HepG2 (cell line): ENCODE measurements around the gene MEX3D. TPM values are rescaled to one million over a fixed set of nuclear protein-coding genes. Genes with fewer than 3 reads are reported as not detected.

Experiments
- ARHGAP35 ChIP-seq: sonication (generic); formaldehyde crosslinking; IDR thresholded peaks from 2 replicates; pipeline ENCODE4 v1.9.0; 2022; ENCODE audit warnings: mild to moderate bottlenecking, inconsistent platforms, moderate library complexity, missing genetic modification reagents, borderline replicate concordance
- ARID2 ChIP-seq: sonication (generic); formaldehyde crosslinking; IDR thresholded peaks from 2 replicates; pipeline ENCODE4 v1.8.1; 2022; ENCODE audit warnings: mild to moderate bottlenecking, missing genetic modification reagents, borderline replicate concordance
- CCAR2 ChIP-seq: fragments of 200-400 bp; formaldehyde crosslinking; optimal IDR thresholded peaks from 2 replicates; pipeline ENCODE3; 2018; ENCODE audit warnings: low read depth, mild to moderate bottlenecking, low read length, moderate library complexity
- DNMT3B ChIP-seq: conservative IDR thresholded peaks from 2 replicates; pipeline ENCODE4 v1.6.1; 2016; ENCODE audit warnings: missing biosample characterization, control low read depth
- ELF4 ChIP-seq: sonication (generic); formaldehyde crosslinking; IDR thresholded peaks from 2 replicates; pipeline ENCODE4 v1.5.0; 2020; ENCODE audit warnings: missing genetic modification reagents, mild to moderate bottlenecking, moderate library complexity, borderline replicate concordance
- FLYWCH1 ChIP-seq: sonication (generic); formaldehyde crosslinking; IDR thresholded peaks from 2 replicates; pipeline ENCODE4 v1.8.1; 2023; ENCODE audit warnings: mild to moderate bottlenecking, missing genetic modification reagents
- ISL2 ChIP-seq: sonication (generic); formaldehyde crosslinking; IDR thresholded peaks from 2 replicates; pipeline ENCODE4 v1.5.0; 2020; ENCODE audit warnings: missing genetic modification reagents
- MAF1 ChIP-seq: sonication (generic); formaldehyde crosslinking; IDR thresholded peaks from 2 replicates; pipeline ENCODE4 v1.5.0; 2020; ENCODE audit warnings: missing genetic modification reagents, borderline replicate concordance
- NFYB ChIP-seq: sonication (generic); formaldehyde crosslinking; IDR thresholded peaks from 2 replicates; pipeline ENCODE4 v1.4.0; 2020; ENCODE audit warnings: missing genetic modification reagents
- PRDM10 ChIP-seq: sonication (generic); formaldehyde crosslinking; IDR thresholded peaks from 2 replicates; pipeline ENCODE4 v1.4.0; 2020; ENCODE audit warnings: low read depth, missing genetic modification reagents
- SAP130 ChIP-seq: IDR thresholded peaks from 2 replicates; pipeline ENCODE4 v1.6.1; 2016; ENCODE audit warnings: low read depth
- SNAPC2 ChIP-seq: sonication (generic); formaldehyde crosslinking; IDR thresholded peaks from 2 replicates; pipeline ENCODE4 v1.8.1; 2022; ENCODE audit warnings: mild to moderate bottlenecking, missing genetic modification reagents
- SOX6 ChIP-seq, 2 experiments: fragments of 450-650 bp in 1 of 2; sonication (generic) in 1 of 2; formaldehyde crosslinking in 1 of 2; IDR thresholded peaks; 2 replicates each; pipeline versions ENCODE4 v1.4.0 to v1.6.1; 2017 to 2020; ENCODE audit warnings: antibody characterized with exemption in 1 of 2, mild to moderate bottlenecking in 1 of 2, missing genetic modification reagents in 1 of 2
- ZNF12 ChIP-seq: sonication (generic); formaldehyde crosslinking; IDR thresholded peaks from 2 replicates; pipeline ENCODE4 v1.5.0; 2020; ENCODE audit warnings: missing genetic modification reagents
- ZNF234 ChIP-seq: sonication (generic); formaldehyde crosslinking; conservative IDR thresholded peaks from 2 replicates; pipeline ENCODE4 v1.5.1; 2020; ENCODE audit warnings: mild to moderate bottlenecking, missing genetic modification reagents
- ZNF547 ChIP-seq: sonication (generic); formaldehyde crosslinking; IDR thresholded peaks from 2 replicates; pipeline ENCODE4 v1.5.1; 2020; ENCODE audit warnings: mild to moderate bottlenecking, missing genetic modification reagents
- ZNF75D ChIP-seq: sonication (generic); formaldehyde crosslinking; IDR thresholded peaks from 2 replicates; pipeline ENCODE4 v1.8.1; 2023; ENCODE audit warnings: missing genetic modification reagents, mild to moderate bottlenecking, borderline replicate concordance
- ZSCAN20 ChIP-seq: sonication (generic); formaldehyde crosslinking; IDR thresholded peaks from 2 replicates; pipeline ENCODE4 v1.4.0; 2020; ENCODE audit warnings: missing genetic modification reagents, mild to moderate bottlenecking, borderline replicate concordance
- polyA plus RNA-seq, 8 experiments: library from polyadenylated mRNA; depleted of rRNA in 3 of 8; stranded (reverse) in 7 of 8; unstranded in 1 of 8; fragments of >200 nt; fragmentation: Illumina TruSeq in 4 of 8; extraction: Trizol in 4 of 8; gene quantifications; 2 replicates each; pipeline versions ENCODE4 v1.2.1 to v1.2.3, GENCODE V29; 2011 to 2016; ENCODE audit warnings: low read depth in 4 of 8, missing spikeins in 1 of 8, mixed read lengths in 1 of 8; ENCODE audit not compliant: insufficient read depth in 1 of 8
- total RNA-seq, 5 experiments: library from RNA; depleted of rRNA; stranded (reverse); fragments of >200 nt; fragmentation: Illumina TruSeq; extraction: Trizol; gene quantifications; 2 replicates each; pipeline ENCODE4 v1.2.3, GENCODE V29; 2016; ENCODE audit warnings: low read depth in 1 of 5
- TF ChIP-seq, protein P1 (sequence below): sonication (generic); formaldehyde crosslinking; IDR thresholded peaks from 2 replicates; pipeline ENCODE4 v1.4.0; 2020; ENCODE audit warnings: missing genetic modification reagents
- TF ChIP-seq, protein P2 (sequence below): sonication (generic); formaldehyde crosslinking; IDR thresholded peaks from 2 replicates; pipeline ENCODE4 v1.4.0; 2020; ENCODE audit warnings: mild to moderate bottlenecking, missing genetic modification reagents
- TF ChIP-seq, protein P3 (sequence below): sonication (generic); formaldehyde crosslinking; IDR thresholded peaks from 2 replicates; pipeline ENCODE4 v1.4.0; 2020; ENCODE audit warnings: missing genetic modification reagents, mild to moderate bottlenecking, borderline replicate concordance

MEX3D gene
- total and polyA plus RNA-seq, 2 of the 13 experiments (the other 11 are each of a cell fraction or from before 2014, with no cell fraction given), result 3.6 to 17.1 TPM

DNA sequence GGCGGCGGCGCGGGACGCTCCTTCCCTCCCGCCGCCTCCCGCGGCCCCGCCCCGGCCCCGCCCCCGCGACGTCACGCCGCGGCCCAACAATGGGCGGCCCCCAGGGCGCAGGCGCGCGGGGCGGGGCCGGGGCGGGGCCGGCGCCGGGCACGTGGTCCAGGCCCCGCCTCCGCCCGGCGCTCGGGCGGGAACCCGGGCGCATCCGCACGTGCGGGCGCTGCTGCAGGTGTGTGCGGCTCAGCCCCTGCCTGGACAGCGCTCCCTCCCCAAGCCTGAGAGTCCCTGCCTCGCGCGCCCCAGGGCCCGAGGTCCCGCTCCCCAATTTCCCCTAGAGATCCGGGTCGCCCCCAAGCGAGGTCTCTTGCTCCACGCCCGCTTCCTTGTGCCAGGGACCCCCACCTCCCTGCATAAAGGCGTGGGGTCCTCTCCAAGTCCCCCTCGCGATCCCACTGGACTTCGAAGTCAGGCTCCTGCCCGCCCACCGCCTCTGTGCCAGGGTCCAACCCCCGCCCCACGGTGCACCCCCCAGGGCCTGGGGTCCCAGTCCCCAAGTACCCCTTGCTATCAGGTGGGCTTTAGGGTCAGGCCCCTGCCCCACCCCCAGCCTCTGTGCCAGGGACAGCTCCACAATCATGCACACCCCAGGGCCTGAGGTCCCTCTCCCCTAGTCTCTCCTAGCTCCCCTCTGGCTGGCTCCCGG, at the start of gene MEX3D (continued):
- peak; percentile 85; the same call in 1 of the 2 replicates for TF ChIP-seq ZSCAN20 (CRISPR knock-in tag)
- no peak for TF ChIP-seq PRDM10 (CRISPR knock-in tag)
- no peak for TF ChIP-seq ARHGAP35
- TF ChIP-seq ZNF234 (CRISPR knock-in tag), result no peak
- TF ChIP-seq NFYB (CRISPR knock-in tag), result no peak
- TF ChIP-seq, protein P1, sequence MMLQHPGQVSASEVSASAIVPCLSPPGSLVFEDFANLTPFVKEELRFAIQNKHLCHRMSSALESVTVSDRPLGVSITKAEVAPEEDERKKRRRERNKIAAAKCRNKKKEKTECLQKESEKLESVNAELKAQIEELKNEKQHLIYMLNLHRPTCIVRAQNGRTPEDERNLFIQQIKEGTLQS (CRISPR knock-in tag), result peak; percentile 60; the same call in 1 of the 2 replicates
- no peak for TF ChIP-seq SOX6 (IDR thresholded peaks at IDR 0.05)
- no peak for TF ChIP-seq SOX6 (CRISPR knock-in tag; IDR thresholded peaks at IDR 0.05)
- TF ChIP-seq SAP130, result peak; percentile 41
- TF ChIP-seq ARID2 (CRISPR knock-in tag), result no peak
- TF ChIP-seq SNAPC2 (CRISPR knock-in tag), result no peak
- TF ChIP-seq ZNF547 (CRISPR knock-in tag), result peak; percentile 81
- no peak for TF ChIP-seq DNMT3B (CRISPR knock-in tag)
- peak; percentile 59; the same call in 1 of the 2 replicates for TF ChIP-seq FLYWCH1 (CRISPR knock-in tag)
- TF ChIP-seq ZNF12 (CRISPR knock-in tag), result peak; percentile 52; the same call in 1 of the 2 replicates
- TF ChIP-seq CCAR2, result no peak
- no peak for TF ChIP-seq ELF4
- TF ChIP-seq, protein P2, sequence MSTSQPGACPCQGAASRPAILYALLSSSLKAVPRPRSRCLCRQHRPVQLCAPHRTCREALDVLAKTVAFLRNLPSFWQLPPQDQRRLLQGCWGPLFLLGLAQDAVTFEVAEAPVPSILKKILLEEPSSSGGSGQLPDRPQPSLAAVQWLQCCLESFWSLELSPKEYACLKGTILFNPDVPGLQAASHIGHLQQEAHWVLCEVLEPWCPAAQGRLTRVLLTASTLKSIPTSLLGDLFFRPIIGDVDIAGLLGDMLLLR (CRISPR knock-in tag), result peak; percentile 85
- TF ChIP-seq, protein P3, sequence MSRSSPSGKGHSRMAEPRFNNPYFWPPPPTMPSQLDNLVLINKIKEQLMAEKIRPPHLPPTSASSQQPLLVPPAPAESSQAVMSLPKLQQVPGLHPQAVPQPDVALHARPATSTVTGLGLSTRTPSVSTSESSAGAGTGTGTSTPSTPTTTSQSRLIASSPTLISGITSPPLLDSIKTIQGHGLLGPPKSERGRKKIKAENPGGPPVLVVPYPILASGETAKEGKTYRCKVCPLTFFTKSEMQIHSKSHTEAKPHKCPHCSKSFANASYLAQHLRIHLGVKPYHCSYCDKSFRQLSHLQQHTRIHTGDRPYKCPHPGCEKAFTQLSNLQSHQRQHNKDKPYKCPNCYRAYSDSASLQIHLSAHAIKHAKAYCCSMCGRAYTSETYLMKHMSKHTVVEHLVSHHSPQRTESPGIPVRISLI, result 0 out of 2 replicates have a peak, but pooled peaks have one; percentile 30
- peak; percentile 78; the same call in 1 of the 2 replicates for TF ChIP-seq ZNF75D (CRISPR knock-in tag)
- 0 out of 2 replicates have a peak, but pooled peaks have one; percentile 18 for TF ChIP-seq ISL2 (CRISPR knock-in tag)
- no peak for TF ChIP-seq MAF1 (CRISPR knock-in tag)
